ENCODE data around the gene MAP1LC3B. TPM values are rescaled to one million over a fixed set of nuclear protein-coding genes. Genes with fewer than 3 reads are reported as not detected.

The MAP1LC3B gene
- total RNA-seq, 1 experiment from 2014 or later, result 56.0 TPM

GRCh38 chr16:87363771-87364455 lies 28.2 kb upstream of the MAP1LC3B start:
- H3K4me1 ChIP-seq (ENCODE audit: low read length), result no peaks in the 10 kb centered on the region
- no peaks in the 10 kb centered on the region; the same call in 1 of the 2 replicates for H3K36me3 ChIP-seq (ENCODE audit: insufficient read depth, low read length)
- peaks cover 26% of the 10 kb centered on the region; the same call in 1 of the 2 replicates for H4K20me1 ChIP-seq (ENCODE audit: insufficient read depth, low read depth, low read length)
- no peak overlapping the region for H3K4me3 ChIP-seq (ENCODE audit: low read length)
- DNase-seq, result no peak
- H3K4me2 ChIP-seq (ENCODE audit: low read depth, low read length, poor library complexity, severe bottlenecking), result no peak overlapping the region
- H3K9ac ChIP-seq (ENCODE audit: low read length), result no peak overlapping the region
- peaks cover 77% of the 10 kb centered on the region for H3K79me2 ChIP-seq (ENCODE audit: low read length)
- H2AFZ ChIP-seq (ENCODE audit: low read length), result no peak overlapping the region
- no peaks in the 10 kb centered on the region for H3K9me2 ChIP-seq (replicated peaks; ENCODE audit: insufficient read depth, low read length)
- no peak overlapping the region for H3K27ac ChIP-seq (ENCODE audit: low read length)
- no peaks in the 10 kb centered on the region for H3K9me3 ChIP-seq (ENCODE audit: low read length)
- H3K27me3 ChIP-seq (ENCODE audit: low read length), result no peaks in the 10 kb centered on the region

- Histone ChIP-seq H3K9me2 (replicated peaks; ENCODE audit: insufficient read depth, low read length) (no peaks in the 10 kb centered on the region), H3K27ac (ENCODE audit: low read length) (no peak overlapping the region), H4K20me1 (ENCODE audit: insufficient read depth, low read depth, low read length) (peaks cover 31% of the 10 kb centered on the region; the same call in 1 of the 2 replicates), H3K4me3 (ENCODE audit: low read length) (no peak overlapping the region), H3K4me2 (ENCODE audit: low read depth, low read length, poor library complexity, severe bottlenecking) (no peak overlapping the region), H3K9me3 (ENCODE audit: low read length) (no peaks in the 10 kb centered on the region), H3K27me3 (ENCODE audit: low read length) (no peaks in the 10 kb centered on the region), H3K4me1 (ENCODE audit: low read length) (no peaks in the 10 kb centered on the region), H3K36me3 (ENCODE audit: insufficient read depth, low read length) (no peaks in the 10 kb centered on the region; the same call in 1 of the 2 replicates), H2AFZ (ENCODE audit: low read length) (no peak overlapping the region), H3K79me2 (ENCODE audit: low read length) (peaks cover 88% of the 10 kb centered on the region), H3K9ac (ENCODE audit: low read length) (no peak overlapping the region)
- DNase-seq, result no peak
Measured at GRCh38 chr16:87365021-87365713, 27.0 kb upstream of the MAP1LC3B start.

DNA sequence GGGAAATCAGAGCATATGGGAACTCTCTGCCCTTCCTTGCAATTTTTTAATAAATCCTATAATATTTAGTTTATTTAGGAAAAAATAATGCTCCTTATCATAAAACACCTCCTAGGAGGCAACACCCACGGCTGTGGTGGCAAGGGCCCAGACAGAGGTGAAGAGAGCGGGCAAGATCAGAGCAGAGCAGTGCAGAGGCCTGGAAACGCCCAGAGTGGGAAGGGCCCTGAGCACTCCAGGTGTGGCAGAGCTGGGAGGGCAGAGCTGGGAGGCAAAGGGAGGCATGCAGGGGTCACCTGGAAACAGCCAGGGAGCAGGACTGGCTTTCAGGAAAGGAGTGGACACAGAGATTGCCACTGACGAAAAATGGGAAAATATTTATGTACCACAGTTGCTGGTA lies 25.8 kb upstream of the MAP1LC3B start:
- H3K4me1 ChIP-seq (ENCODE audit: low read length), result no peaks in the 10 kb centered on the region
- no peaks in the 10 kb centered on the region for H3K27me3 ChIP-seq (ENCODE audit: low read length)
- peaks cover 22% of the 10 kb centered on the region; the same call in 1 of the 2 replicates for H4K20me1 ChIP-seq (ENCODE audit: insufficient read depth, low read depth, low read length)
- no peaks in the 10 kb centered on the region for H3K9me2 ChIP-seq (replicated peaks; ENCODE audit: insufficient read depth, low read length)
- H3K9ac ChIP-seq (ENCODE audit: low read length), result no peak overlapping the region
- H2AFZ ChIP-seq (ENCODE audit: low read length), result no peak overlapping the region
- H3K4me2 ChIP-seq (ENCODE audit: low read depth, low read length, poor library complexity, severe bottlenecking), result no peak overlapping the region
- H3K36me3 ChIP-seq (ENCODE audit: insufficient read depth, low read length), result no peaks in the 10 kb centered on the region; the same call in 1 of the 2 replicates
- no peak overlapping the region for H3K4me3 ChIP-seq (ENCODE audit: low read length)
- DNase-seq, result no peak
- no peak overlapping the region for H3K27ac ChIP-seq (ENCODE audit: low read length)
- peaks cover 94% of the 10 kb centered on the region for H3K79me2 ChIP-seq (ENCODE audit: low read length)
- H3K9me3 ChIP-seq (ENCODE audit: low read length), result no peaks in the 10 kb centered on the region

GRCh38 chr16:87366930-87367329 lies 25.2 kb upstream of the MAP1LC3B start:
- H3K27ac ChIP-seq (ENCODE audit: low read length), result no peak overlapping the region
- H3K79me2 ChIP-seq (ENCODE audit: low read length), result peaks cover 94% of the 10 kb centered on the region
- DNase-seq, result no peak
- H4K20me1 ChIP-seq (ENCODE audit: insufficient read depth, low read depth, low read length), result peaks cover 22% of the 10 kb centered on the region; the same call in 1 of the 2 replicates
- no peak overlapping the region for H2AFZ ChIP-seq (ENCODE audit: low read length)
- no peak overlapping the region for H3K4me2 ChIP-seq (ENCODE audit: low read depth, low read length, poor library complexity, severe bottlenecking)
- no peak overlapping the region for H3K9ac ChIP-seq (ENCODE audit: low read length)
- no peaks in the 10 kb centered on the region for H3K9me2 ChIP-seq (replicated peaks; ENCODE audit: insufficient read depth, low read length)
- H3K4me3 ChIP-seq (ENCODE audit: low read length), result no peak overlapping the region
- H3K9me3 ChIP-seq (ENCODE audit: low read length), result no peaks in the 10 kb centered on the region
- H3K27me3 ChIP-seq (ENCODE audit: low read length), result no peaks in the 10 kb centered on the region
- H3K4me1 ChIP-seq (ENCODE audit: low read length), result no peaks in the 10 kb centered on the region
- H3K36me3 ChIP-seq (ENCODE audit: insufficient read depth, low read length), result no peaks in the 10 kb centered on the region

GRCh38 chr16:87367529-87367928 lies 24.6 kb upstream of the MAP1LC3B start:
- Histone ChIP-seq H3K4me1 (ENCODE audit: low read length) (no peaks in the 10 kb centered on the region), H4K20me1 (ENCODE audit: insufficient read depth, low read depth, low read length) (peaks cover 22% of the 10 kb centered on the region; the same call in 1 of the 2 replicates), H3K9me2 (replicated peaks; ENCODE audit: insufficient read depth, low read length) (no peaks in the 10 kb centered on the region), H3K4me2 (ENCODE audit: low read depth, low read length, poor library complexity, severe bottlenecking) (no peak overlapping the region), H3K27ac (ENCODE audit: low read length) (no peak overlapping the region), H3K79me2 (ENCODE audit: low read length) (peaks cover 95% of the 10 kb centered on the region), H3K4me3 (ENCODE audit: low read length) (no peak overlapping the region), H2AFZ (ENCODE audit: low read length) (no peak overlapping the region), H3K9ac (ENCODE audit: low read length) (no peak overlapping the region), H3K27me3 (ENCODE audit: low read length) (no peaks in the 10 kb centered on the region), H3K36me3 (ENCODE audit: insufficient read depth, low read length) (no peaks in the 10 kb centered on the region), H3K9me3 (ENCODE audit: low read length) (no peaks in the 10 kb centered on the region)
- DNase-seq, result no peak

- no peak overlapping the region for H3K4me3 ChIP-seq (ENCODE audit: low read length)
- no peaks in the 10 kb centered on the region for H3K27me3 ChIP-seq (ENCODE audit: low read length)
- no peak overlapping the region for H3K27ac ChIP-seq (ENCODE audit: low read length)
- no peak overlapping the region for H2AFZ ChIP-seq (ENCODE audit: low read length)
- no peaks in the 10 kb centered on the region for H3K9me2 ChIP-seq (replicated peaks; ENCODE audit: insufficient read depth, low read length)
- no peaks in the 10 kb centered on the region for H3K36me3 ChIP-seq (ENCODE audit: insufficient read depth, low read length)
- DNase-seq, result no peak
- no peaks in the 10 kb centered on the region for H3K4me1 ChIP-seq (ENCODE audit: low read length)
- peaks cover 96% of the 10 kb centered on the region for H3K79me2 ChIP-seq (ENCODE audit: low read length)
- no peak overlapping the region for H3K4me2 ChIP-seq (ENCODE audit: low read depth, low read length, poor library complexity, severe bottlenecking)
- peaks cover 22% of the 10 kb centered on the region; the same call in 1 of the 2 replicates for H4K20me1 ChIP-seq (ENCODE audit: insufficient read depth, low read depth, low read length)
- no peak overlapping the region for H3K9ac ChIP-seq (ENCODE audit: low read length)
- no peaks in the 10 kb centered on the region for H3K9me3 ChIP-seq (ENCODE audit: low read length)
Measured at GRCh38 chr16:87368029-87368770, 23.9 kb upstream of the MAP1LC3B start.

DNA sequence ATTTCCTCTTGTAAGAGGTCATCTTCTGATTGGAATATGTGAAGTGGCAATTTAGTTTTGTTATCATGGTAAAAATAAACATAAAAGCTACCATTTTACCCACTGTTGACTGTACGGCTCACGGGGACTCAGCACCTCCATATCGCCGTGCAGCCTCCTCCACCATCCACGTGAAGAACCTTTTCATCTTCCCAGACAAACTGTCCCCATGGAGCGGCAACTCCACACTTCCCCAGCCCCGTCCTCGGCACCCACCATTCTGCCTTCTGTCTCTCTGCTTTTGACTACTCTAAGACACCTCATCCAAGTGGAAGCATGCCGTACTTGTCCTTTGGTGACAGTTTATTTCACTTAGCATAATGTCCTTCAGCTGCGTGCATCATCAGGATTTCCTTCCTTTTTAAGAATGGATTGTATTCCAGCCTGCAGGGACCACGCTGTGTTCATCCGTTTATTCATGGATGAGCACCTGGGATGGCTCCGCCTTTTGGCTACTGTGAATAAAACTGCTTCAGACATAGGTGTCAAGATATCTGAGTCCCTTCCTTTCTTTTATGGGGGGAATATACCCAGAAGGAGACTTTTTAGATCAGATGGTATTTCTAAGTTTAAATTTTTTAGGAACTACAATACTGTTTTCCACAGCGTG lies 22.9 kb upstream of the MAP1LC3B start:
- no peaks in the 10 kb centered on the region for H3K9me3 ChIP-seq (ENCODE audit: low read length)
- no peak overlapping the region for H3K27ac ChIP-seq (ENCODE audit: low read length)
- H3K36me3 ChIP-seq (ENCODE audit: insufficient read depth, low read length), result peaks cover under 1% of the 10 kb centered on the region; the same call in 1 of the 2 replicates
- H3K9me2 ChIP-seq (replicated peaks; ENCODE audit: insufficient read depth, low read length), result no peaks in the 10 kb centered on the region
- H3K27me3 ChIP-seq (ENCODE audit: low read length), result no peaks in the 10 kb centered on the region
- no peak overlapping the region for H3K4me3 ChIP-seq (ENCODE audit: low read length)
- no peak overlapping the region for H2AFZ ChIP-seq (ENCODE audit: low read length)
- H3K4me2 ChIP-seq (ENCODE audit: low read depth, low read length, poor library complexity, severe bottlenecking), result no peak overlapping the region
- H3K79me2 ChIP-seq (ENCODE audit: low read length), result peaks cover 95% of the 10 kb centered on the region
- H4K20me1 ChIP-seq (ENCODE audit: insufficient read depth, low read depth, low read length), result peaks cover 30% of the 10 kb centered on the region; the same call in 1 of the 2 replicates
- no peak for DNase-seq
- no peaks in the 10 kb centered on the region for H3K4me1 ChIP-seq (ENCODE audit: low read length)
- H3K9ac ChIP-seq (ENCODE audit: low read length), result no peak overlapping the region
